Central memory CD8-positive, alpha-beta T cell (primary cell): ENCODE data around the gene ISG20L2.

Experiments used
- ATAC-seq: fragments of 150-1000 bp; cut with Tn5 transposase; replicated peaks from 2 replicates; pipeline ENCODE4 v1.10.0; 2022; ENCODE audit warnings: mild to moderate bottlenecking, moderate FRiP score, moderate number of reproducible peaks; ENCODE audit not compliant: poor library complexity, severe bottlenecking; ENCODE audit errors: extremely low read depth
- DNase-seq, 2 donors: peaks; one replicate each; pipeline ENCODE4 v3.0.0; 2021; ENCODE audit warnings: low spot score in 2 of 2
- H3K27ac Mint-ChIP-seq: one replicate; pipeline ENCODE4 v1.8.0; 2022; ENCODE audit warnings: low read depth, mild to moderate bottlenecking, moderate library complexity, mixed read lengths
- H3K27me3 Mint-ChIP-seq: one replicate; pipeline ENCODE4 v1.8.0; 2022; ENCODE audit warnings: mixed read lengths
- H3K36me3 Mint-ChIP-seq: one replicate; pipeline ENCODE4 v1.8.0; 2022; ENCODE audit warnings: mild to moderate bottlenecking, moderate library complexity, mixed read lengths; ENCODE audit not compliant: insufficient read depth
- H3K4me1 Mint-ChIP-seq: one replicate; pipeline ENCODE4 v1.8.0; 2022; ENCODE audit warnings: mixed read lengths
- H3K4me3 Mint-ChIP-seq: one replicate; pipeline ENCODE4 v1.8.0; 2022; ENCODE audit warnings: mild to moderate bottlenecking, moderate library complexity, mixed read lengths
- H3K9me3 Mint-ChIP-seq: one replicate; pipeline ENCODE4 v1.8.0; 2022; ENCODE audit warnings: mixed read lengths

The ISG20L2 gene, protein sequence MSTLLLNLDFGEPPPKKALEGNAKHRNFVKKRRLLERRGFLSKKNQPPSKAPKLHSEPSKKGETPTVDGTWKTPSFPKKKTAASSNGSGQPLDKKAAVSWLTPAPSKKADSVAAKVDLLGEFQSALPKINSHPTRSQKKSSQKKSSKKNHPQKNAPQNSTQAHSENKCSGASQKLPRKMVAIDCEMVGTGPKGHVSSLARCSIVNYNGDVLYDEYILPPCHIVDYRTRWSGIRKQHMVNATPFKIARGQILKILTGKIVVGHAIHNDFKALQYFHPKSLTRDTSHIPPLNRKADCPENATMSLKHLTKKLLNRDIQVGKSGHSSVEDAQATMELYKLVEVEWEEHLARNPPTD

DNA sequence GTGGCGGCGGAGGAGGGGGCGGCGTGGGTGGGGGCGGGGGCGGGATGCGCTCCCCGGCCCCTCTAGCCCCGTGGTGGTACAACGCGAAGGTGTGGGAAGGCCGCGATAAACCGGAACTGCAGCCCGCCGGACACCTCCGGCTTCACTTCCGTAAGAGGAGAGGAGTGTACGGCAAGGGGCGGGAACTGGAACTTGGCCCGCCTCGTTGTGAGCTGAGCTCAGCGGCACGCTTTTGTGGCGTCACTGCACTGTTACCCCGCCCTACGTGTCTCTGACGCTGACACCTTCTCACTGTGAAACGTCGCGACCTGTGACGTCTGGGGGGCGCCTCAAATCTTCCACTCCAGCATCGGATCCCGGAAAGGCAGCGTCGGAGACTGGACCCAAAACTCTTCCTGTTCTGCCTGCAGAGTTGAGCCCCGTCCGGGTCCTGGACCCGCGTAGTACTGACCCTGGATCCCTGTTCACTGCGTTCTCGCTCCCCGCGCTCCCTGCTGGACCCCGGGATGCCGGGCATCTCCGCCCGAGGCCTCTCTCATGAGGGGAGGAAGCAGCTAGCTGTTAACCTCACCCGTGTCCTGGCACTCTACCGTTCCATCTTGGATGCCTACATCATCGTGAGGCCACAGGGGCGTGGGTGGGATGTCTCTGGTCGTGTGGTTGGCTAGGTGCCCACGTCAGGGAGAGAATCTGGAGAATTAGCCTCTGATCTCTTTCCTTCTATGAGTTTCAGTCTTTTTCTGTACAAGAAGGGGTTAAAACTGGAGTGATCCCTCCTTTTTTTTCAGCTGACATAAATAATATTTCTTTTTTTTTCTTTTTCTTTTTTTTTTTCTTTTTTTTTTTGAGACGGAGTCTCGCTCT lies at the start of gene ISG20L2:
TSS of gene ISG20L2 (minus strand) at position 168 of the 864 bp plus-strand sequence. CDS start 1,114 bp downstream, outside the sequence.
- DNase-seq (peak; percentile 87 to 96), ATAC-seq (peak; percentile 96)
- peaks cover 23% of the 10 kb centered on the region for H3K36me3 Mint-ChIP-seq
- no peak within 1 kb of the TSS for H3K4me3 Mint-ChIP-seq
- H3K4me1 Mint-ChIP-seq: peaks cover 23% of the 10 kb centered on the region
- no peak within 1 kb of the TSS for H3K27ac Mint-ChIP-seq
- H3K27me3 Mint-ChIP-seq: no peaks in the 10 kb centered on the region
- no peaks in the 10 kb centered on the region for H3K9me3 Mint-ChIP-seq

DNA sequence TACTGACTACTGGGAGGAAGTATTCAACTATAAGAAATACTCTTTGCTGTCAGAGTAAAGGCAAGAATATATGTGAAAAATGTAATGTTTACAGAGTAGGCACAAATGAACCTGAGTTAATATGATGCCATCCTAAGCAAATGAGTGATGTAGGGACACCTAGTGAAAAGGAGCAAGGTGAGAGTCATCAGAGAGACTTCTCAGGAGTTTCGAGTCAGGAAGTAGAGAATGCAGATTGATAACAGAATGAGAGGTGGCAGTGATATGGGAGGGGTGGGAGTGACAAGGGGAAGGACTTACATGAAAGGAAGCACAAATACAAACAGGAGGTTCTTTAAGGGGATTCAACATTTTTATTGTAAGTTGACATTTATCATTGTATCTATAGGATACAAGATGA lies 49.0 kb upstream of the ISG20L2 start:
- H3K4me3 Mint-ChIP-seq: no peak overlapping the region
- no peak overlapping the region for H3K27ac Mint-ChIP-seq
- peaks cover 27% of the 10 kb centered on the region for H3K36me3 Mint-ChIP-seq
- DNase-seq (no peak), ATAC-seq (no peak)
- H3K27me3 Mint-ChIP-seq: no peaks in the 10 kb centered on the region
- H3K4me1 Mint-ChIP-seq: peaks cover 56% of the 10 kb centered on the region
- no peaks in the 10 kb centered on the region for H3K9me3 Mint-ChIP-seq

GRCh38 chr1:156776942-156777341 lies 48.4 kb upstream of the ISG20L2 start:
- Mint-ChIP-seq H3K9me3 (no peaks in the 10 kb centered on the region), H3K36me3 (peaks cover 21% of the 10 kb centered on the region), H3K27ac (no peak overlapping the region), H3K4me1 (peaks cover 53% of the 10 kb centered on the region), H3K27me3 (no peaks in the 10 kb centered on the region), H3K4me3 (no peak overlapping the region)
- ATAC-seq (no peak), DNase-seq (no peak)

DNA sequence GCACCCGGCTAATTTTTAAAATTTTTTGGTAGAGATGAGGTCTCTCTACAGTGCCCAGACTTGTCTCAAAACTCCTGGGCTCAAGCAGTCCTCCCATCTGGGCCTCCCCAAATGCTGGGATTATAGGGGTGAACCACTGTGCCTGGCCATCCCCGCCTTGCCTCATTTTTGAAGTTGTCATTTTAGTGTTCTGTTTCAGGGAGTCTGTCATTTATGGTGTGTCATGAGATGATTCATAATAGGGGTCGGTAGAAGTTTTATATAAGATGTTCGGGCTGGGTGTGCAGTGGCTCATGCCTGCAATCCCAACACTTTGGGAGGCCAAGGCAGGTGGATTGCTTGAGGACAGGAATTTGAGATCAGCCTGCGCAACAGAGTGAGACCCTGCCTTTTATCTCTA lies 47.2 kb upstream of the ISG20L2 start:
- Mint-ChIP-seq H3K36me3 (peaks cover 21% of the 10 kb centered on the region), H3K9me3 (no peaks in the 10 kb centered on the region), H3K4me3 (no peak overlapping the region), H3K27me3 (no peaks in the 10 kb centered on the region), H3K27ac (no peak overlapping the region), H3K4me1 (peaks cover 52% of the 10 kb centered on the region)
- DNase-seq: no peak
- ATAC-seq: no peak

- Mint-ChIP-seq H3K27me3 (no peaks in the 10 kb centered on the region), H3K27ac (no peak overlapping the region), H3K4me3 (no peak overlapping the region), H3K9me3 (no peaks in the 10 kb centered on the region), H3K36me3 (peaks cover 25% of the 10 kb centered on the region), H3K4me1 (peaks cover 72% of the 10 kb centered on the region)
- ATAC-seq (no peak), DNase-seq (no peak)
Measured at GRCh38 chr1:156773607-156774006, 45.0 kb upstream of the ISG20L2 start.

DNA sequence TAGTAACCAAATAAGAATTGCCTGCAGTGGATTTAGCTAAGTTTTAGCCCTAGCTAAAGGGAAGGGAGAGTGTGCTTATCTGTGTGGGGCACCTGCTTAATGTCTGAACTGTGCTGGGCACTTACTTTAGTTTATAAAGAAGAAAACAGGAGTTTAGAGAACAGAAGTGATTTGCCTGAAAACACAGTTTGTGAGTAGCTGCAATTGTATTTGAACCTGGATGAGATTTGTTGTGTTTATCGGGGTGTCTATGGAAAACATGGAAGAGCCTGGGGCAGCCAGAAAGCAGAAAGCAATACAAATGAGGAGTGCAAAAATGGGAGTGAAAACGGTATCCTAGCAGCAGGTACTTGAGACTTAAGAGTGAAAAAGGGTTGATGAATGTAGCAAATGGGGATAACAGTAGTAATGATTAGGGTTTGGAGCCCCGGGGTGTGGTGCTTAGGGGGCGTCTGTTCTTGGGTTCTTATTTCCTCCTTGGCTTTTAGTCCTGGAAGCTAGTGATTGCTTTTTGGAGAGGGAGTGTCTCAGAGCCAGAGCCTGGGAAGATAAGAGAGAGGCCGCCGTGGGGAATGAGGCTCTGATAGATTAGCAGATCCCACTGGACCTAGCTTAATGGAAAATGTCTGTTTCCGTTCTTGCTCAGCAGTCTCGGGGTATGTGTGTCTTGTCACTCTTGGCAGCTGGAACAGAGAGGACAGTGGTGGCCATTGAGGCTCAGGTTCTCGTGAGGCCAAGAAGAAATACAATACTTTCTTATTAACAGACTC lies 44.3 kb upstream of the ISG20L2 start:
- no peaks in the 10 kb centered on the region for H3K27me3 Mint-ChIP-seq
- no peak overlapping the region for H3K4me3 Mint-ChIP-seq
- H3K4me1 Mint-ChIP-seq: peaks cover 73% of the 10 kb centered on the region
- H3K9me3 Mint-ChIP-seq: no peaks in the 10 kb centered on the region
- no peak overlapping the region for H3K27ac Mint-ChIP-seq
- peaks cover 28% of the 10 kb centered on the region for H3K36me3 Mint-ChIP-seq
- ATAC-seq (no peak), DNase-seq (no peak)

- Mint-ChIP-seq H3K27me3 (no peaks in the 10 kb centered on the region), H3K4me1 (peaks cover 67% of the 10 kb centered on the region), H3K4me3 (no peak overlapping the region), H3K9me3 (no peaks in the 10 kb centered on the region), H3K27ac (no peak overlapping the region), H3K36me3 (peaks cover 30% of the 10 kb centered on the region)
- ATAC-seq (no peak), DNase-seq (no peak)
Measured at GRCh38 chr1:156772222-156772621, 43.7 kb upstream of the ISG20L2 start.

DNA sequence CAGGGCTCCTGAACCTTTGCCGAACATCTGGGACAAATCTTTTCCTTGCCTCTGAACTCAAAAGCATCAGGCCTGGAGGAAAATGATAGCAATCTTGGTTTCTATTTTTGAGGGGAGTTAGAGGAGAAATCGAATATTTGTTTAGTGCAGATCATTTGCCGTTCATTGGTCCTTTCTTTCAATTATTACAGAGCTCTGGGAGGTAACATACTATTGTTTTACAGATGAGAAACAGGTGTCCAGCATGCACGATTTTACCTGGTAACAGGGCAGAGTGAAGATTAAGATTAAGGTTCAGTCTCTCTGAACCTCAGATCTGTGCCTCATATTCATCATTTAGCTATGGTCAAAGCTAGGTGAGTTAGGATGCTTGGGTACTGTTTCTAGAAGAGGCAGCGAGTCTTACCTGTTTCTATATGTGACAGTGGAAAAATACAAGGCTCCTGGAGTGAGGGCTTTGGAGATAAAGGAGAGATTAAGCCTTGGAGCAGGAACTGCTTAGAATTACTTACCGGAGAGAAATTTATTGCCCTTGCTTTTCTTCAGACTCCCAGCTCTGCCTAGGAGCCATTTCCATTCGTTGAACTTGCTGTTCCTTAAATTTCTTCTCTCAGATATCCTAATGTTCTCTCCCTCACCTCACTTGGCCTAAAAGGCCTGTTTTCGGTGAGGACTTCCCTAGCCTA lies 40.2 kb upstream of the ISG20L2 start:
- H3K27me3 Mint-ChIP-seq: no peaks in the 10 kb centered on the region
- DNase-seq: no peak
- H3K36me3 Mint-ChIP-seq: peaks cover 28% of the 10 kb centered on the region
- H3K4me1 Mint-ChIP-seq: peaks cover 50% of the 10 kb centered on the region
- ATAC-seq: no peak
- no peak overlapping the region for H3K4me3 Mint-ChIP-seq
- no peak overlapping the region for H3K27ac Mint-ChIP-seq
- no peaks in the 10 kb centered on the region for H3K9me3 Mint-ChIP-seq

DNA sequence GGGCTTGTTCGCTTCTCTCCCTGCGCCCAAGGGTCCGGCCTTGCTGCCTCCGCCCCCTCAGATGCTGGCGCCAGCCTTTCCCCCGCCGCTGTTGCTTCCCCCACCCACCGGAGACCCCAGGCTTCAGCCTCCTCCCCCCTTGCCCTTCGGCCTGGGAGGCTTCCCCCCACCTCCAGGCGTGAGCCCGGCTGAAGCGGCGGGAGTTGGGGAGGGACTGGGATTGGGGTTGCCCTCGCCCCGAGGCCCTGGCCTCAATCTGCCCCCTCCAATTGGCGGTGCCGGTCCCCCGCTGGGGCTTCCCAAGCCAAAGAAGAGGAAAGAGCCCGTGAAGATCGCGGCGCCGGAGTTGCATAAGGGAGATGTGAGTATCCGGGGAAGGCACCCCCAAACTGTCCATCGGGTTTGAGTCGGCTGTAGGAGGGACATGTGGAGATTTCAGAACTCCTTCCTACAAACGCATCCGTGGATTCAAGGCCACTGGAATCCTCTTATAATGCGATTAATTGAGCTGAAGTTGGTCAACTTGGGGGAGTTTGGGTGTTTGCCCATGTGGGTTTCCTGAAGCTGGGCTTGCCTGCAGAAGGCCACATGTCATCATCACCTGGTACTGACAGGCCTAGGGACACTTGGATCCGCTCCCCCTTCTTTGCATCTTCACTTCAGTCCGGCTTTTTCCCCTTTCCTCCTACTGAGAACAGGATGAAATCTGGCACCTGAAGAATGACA lies 39.5 kb upstream of the ISG20L2 start:
- Mint-ChIP-seq H3K4me1 (peaks cover 43% of the 10 kb centered on the region), H3K27ac (no peak overlapping the region), H3K9me3 (no peaks in the 10 kb centered on the region), H3K36me3 (peaks cover 22% of the 10 kb centered on the region), H3K4me3 (no peak overlapping the region), H3K27me3 (no peaks in the 10 kb centered on the region)
- ATAC-seq: peak; percentile 1
- peak in 1 of 2 donors; percentile 28 for DNase-seq

DNA sequence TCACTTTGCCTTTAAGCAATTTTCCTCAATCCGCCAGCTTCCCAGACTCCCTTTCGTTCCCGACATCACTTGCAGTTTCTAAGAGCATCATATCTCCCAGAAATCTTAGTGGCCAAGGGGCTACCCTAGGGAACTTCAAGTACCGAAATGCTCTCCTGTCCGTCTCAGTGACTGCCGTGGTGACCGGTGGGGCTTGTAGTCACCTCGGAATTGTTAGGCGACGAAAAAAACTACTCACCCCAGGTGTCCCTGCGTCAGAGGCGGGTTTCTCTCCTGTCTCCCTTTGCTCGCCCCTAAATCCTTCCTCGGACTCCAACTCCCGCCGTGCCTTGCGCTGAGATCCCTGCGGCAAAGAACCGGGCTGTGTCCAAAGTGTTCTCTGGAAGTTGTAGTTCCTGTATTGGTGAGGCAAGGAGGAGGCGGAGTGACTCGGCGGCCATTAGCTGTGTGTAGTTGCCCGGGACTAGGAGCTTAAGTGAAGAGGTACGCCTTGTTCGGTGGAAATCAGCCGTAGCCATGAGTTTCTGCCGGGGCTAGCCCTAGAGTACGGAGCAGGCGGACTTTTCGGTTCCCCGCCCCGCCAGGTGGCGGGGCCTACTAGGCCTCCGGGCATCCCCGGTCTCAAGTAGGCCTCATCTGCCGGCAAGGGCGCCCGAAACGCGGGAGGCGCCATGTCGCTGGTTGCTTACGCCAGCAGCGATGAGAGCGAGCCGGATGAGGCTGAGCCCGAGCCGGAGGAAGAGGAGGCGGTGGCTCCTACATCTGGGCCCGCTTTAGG lies 38.7 kb upstream of the ISG20L2 start, which contains the start of gene PRCC:
TSS of gene PRCC (plus strand) at position 435 of the 778 bp plus-strand sequence. CDS start at position 672, 237 bp downstream.
- no peaks in the 10 kb centered on the region for H3K27me3 Mint-ChIP-seq
- DNase-seq: peak; percentile 88 to 98
- no peak within 1 kb of the TSS for H3K4me3 Mint-ChIP-seq
- H3K27ac Mint-ChIP-seq: no peak within 1 kb of the TSS
- peak; percentile 96 for ATAC-seq
- no peaks in the 10 kb centered on the region for H3K9me3 Mint-ChIP-seq
- peaks cover 36% of the 10 kb centered on the region for H3K4me1 Mint-ChIP-seq
- H3K36me3 Mint-ChIP-seq: peaks cover 22% of the 10 kb centered on the region
